OCI-LY7 (cell line): ENCODE results near the gene LGALS16.

Experiments
- CTCF ChIP-seq: fragments of 200-600 bp; sonication (generic); conservative IDR thresholded peaks from 2 replicates; pipeline ENCODE4 v1.5.1; 2014; ENCODE audit warnings: mild to moderate bottlenecking, antibody characterized with exemption, low read length, moderate library complexity, mixed read lengths
- EZH2phosphoT487 ChIP-seq: fragments of 200-600 bp; sonication (generic); IDR thresholded peaks from 2 replicates; pipeline ENCODE4 v1.6.1; 2018; ENCODE audit warnings: low read depth, borderline replicate concordance, mild to moderate bottlenecking, mixed run types, antibody characterized with exemption, low read length, moderate library complexity, mixed read lengths

GRCh38 chr19:39704181-39705044, 48.7 kb downstream of the LGALS16 start, which contains the start of gene LGALS14:
- TF ChIP-seq CTCF (no peak), EZH2phosphoT487 (no peak)
